Measurements from ENCODE around the gene GPR39.

The GPR39 gene

DNA sequence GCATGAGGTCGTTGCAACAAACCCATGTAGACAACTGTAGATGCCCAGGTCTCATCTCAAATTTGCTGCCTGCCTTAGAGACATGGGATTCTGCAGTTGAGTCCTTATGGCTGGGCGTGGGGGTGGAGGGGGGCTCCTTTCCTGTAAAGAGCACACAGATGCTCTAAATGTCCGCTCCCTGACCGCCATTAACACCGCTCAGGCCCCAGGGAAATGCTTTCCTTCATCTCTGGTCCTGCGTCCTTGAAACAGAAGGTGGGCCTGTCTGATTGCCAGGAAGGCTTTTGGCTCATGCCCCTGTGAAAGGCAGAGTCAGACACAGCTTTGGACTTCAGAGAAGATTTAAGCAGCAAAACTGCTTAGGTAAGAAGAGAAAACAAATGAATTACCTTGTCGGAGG, 25.7 kb downstream of the GPR39 start:
- DNase-seq (ENCODE audit: low read depth in 3 of 3) = no peak

DNA sequence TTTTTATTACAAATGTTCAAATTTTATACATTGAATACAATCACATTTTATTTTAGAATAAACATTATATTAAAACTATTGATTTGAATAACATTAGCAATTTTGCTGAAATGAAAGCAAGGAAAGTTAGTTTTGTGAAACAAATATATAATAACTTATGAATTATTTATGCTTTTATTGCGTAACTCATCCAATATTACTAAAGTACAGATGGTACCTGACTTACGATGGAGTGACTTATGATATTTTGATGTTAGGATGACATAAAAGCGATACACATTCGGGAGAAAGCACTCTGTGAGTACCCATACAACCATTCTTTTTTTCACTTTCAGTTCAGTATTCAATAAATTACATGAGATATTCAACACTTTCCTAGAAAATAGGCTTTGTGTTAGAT, 26.5 kb downstream of the GPR39 start:
- no peak for DNase-seq (ENCODE audit: low read depth in 3 of 3)

DNA sequence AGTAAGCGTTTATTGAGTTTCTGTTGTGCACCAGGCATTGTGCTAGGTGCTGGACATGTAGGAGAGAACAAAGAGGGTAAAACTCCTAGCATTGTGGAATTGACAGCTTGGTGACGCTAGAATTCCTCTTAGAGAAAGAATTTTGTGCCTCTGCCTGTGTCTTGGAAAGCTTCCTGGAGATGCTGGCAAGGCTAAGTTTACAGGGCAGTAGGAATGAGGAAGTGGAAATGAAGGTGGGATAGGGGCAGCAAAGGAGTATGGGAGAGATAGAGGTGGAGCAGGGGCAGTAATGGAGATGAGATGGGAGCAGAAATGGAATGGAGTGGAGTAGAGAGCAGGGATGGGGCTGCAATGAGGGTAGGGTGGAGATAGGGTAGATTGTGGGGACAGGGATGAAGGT, 29.8 kb downstream of the GPR39 start:
- no peak for DNase-seq (ENCODE audit: low read depth in 3 of 3)

DNA sequence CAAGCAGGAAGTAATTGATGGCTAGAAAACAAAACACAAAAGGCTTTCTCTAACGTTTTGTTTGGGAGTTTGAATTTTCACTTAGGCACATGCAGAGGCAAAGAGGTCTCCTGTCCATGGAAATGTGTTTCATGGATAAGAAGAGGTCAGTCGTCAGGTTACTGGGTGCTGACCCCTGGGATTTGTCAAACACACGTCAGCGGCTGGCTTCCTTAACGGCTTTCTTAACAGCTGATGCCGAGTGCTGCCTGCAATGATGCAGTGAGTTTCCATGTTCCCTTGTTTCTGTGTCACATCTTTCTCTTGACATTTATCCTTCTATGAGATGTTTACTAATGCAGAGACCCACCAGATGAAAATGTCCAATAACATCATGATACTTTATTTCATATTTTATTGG, 31.7 kb downstream of the GPR39 start:
- DNase-seq (ENCODE audit: low read depth in 3 of 3) = no peak

DNA sequence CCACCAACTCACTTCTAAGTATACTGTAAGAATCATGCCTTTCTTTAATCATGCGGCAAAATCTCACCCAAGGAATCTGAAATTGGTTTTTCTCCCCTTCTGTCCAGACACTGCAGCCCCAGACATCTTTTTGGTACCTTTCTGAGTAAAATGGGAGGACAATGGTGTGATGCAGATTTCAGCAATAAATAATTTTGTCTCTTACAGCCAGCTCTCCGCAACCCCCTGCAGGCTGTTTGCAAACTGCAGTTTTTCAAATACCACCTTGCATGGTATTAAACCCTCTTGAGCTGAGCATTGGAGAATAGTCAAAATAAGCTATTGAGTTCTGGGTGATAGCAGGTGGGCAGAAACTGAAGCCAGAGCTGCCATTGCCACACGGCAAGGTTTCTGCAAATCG, 32.2 kb downstream of the GPR39 start:
- no peak for DNase-seq (ENCODE audit: low read depth in 3 of 3)

DNA sequence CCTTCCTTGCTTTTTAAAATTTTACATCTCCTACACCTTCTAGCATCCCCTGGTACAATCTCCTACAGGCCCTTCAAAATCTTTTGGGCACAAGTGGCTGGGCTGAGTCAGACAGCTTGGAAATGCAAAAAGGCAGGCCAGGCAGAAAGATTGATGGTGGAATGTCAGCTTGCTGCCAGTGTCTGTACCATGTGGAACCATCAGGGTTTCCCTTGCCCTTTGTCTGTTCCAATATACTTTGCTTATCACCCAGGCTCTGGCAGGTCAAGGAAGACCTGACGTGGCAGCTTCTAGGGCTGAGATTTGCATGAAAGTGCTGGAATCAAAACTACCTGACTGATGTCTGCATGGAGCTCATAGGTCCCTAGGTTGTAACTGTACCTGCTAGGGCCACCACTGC, 33.3 kb downstream of the GPR39 start:
- DNase-seq (ENCODE audit: low read depth in 3 of 3) = no peak

DNA sequence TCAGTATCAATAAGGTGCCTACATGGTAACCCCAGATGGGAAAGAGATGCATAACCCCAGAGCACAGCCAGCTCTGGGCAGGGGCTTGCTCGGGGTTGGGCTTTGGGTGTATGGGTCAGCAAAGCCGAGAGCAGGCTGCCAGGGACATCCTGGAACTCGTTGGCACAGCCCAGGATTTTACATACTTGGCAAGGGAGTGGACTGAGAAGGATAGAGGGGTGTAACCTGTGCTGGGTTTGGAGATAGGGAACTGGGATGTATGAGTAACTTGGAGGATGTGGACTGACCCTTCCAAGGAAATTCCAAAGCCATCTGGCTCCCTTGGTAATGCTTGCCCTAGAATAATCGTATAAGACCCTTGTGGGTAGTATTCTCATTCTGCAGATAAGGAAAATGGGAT, 44.2 kb downstream of the GPR39 start:
- no peak for DNase-seq (ENCODE audit: low read depth in 3 of 3)

DNA sequence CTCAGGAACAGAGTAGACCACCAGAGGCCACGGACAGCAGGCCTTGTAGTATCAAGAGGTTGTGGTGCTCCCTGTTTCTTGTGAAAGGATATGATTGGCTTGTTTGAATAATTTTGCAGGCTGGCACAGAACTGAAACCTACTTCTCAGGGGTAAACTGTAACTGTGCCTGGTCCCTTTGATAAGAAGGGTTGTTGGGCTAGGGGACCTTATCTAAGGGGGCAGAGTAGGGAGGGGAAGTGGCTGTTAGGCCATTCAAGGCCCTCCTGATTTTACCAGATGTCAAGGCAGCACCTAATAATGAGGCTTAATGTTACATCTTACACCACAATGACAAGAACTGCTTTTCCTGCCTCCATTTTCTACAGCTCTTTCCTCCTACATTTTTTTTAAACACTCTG, 45.6 kb downstream of the GPR39 start:
- DNase-seq (ENCODE audit: low read depth in 3 of 3) = no peak

DNA sequence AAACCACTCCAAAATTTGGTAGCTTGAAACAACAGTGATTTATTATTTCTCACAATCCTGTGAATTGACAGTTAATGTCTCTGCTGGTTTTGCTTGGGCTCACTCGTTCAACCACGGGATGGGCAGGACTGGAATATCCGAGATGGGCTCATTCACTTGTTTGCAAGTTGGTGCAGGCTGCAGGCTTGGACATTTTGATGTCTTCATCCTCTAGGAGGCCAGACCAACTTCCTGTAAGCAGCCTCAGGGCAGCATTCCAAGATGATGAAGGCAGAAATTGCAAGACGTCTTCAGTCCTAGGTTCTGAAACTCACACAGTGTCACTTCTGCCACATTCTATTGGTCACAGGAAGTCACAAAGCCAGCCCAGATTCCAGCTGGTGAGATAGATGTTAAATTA, 47.1 kb downstream of the GPR39 start:
- no peak for DNase-seq (ENCODE audit: low read depth in 3 of 3)

DNA sequence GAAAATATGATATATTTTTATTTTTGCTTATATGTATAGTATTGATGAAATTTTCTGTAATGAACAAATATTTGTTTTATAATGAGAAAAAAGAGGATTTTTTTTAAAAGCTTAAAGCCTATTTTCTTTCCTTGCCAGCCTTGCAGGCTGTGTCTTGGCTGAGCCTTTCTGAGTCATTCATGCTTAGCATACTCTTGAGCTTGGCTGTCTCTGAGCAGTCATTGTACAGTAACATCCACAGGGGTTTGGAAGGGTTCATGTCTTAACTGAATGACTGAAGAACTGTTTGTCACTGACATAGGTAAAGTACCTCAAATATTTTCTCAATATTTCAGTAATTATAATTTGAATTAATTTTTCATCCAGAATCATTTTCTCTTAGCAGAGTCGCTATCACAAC, 49.3 kb downstream of the GPR39 start:
- DNase-seq (ENCODE audit: low read depth in 3 of 3) = no peak

DNA sequence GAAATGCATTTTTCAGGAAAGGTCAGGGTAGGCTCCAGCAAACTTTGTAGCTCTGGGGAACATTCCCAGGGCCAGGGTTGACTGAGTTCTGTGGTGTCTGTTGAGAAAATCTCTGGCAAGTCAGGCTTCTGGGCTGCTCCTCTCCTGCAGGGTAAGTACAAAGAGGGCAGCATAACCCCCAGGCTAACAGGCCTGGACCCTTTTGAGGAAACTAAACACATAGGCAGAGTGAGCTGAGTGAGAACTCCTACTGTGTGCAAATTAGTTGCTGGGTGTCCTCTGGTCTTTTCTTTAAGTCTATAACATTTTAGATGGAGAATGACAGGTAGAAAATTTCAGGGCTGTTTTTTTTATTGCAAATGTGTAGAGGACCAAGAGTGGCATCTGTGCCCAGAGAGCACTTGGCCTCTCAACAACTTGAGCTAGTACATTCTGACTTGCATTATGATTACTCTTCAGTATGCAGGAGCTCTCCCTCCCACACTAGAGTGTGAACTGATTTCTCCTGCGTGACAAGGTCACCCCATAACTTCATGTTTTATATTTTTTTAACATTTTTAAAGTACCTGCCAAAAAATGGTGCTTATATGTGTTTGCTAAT, 49.9 kb downstream of the GPR39 start:
- no peak for DNase-seq (ENCODE audit: low read depth in 3 of 3)

DNA sequence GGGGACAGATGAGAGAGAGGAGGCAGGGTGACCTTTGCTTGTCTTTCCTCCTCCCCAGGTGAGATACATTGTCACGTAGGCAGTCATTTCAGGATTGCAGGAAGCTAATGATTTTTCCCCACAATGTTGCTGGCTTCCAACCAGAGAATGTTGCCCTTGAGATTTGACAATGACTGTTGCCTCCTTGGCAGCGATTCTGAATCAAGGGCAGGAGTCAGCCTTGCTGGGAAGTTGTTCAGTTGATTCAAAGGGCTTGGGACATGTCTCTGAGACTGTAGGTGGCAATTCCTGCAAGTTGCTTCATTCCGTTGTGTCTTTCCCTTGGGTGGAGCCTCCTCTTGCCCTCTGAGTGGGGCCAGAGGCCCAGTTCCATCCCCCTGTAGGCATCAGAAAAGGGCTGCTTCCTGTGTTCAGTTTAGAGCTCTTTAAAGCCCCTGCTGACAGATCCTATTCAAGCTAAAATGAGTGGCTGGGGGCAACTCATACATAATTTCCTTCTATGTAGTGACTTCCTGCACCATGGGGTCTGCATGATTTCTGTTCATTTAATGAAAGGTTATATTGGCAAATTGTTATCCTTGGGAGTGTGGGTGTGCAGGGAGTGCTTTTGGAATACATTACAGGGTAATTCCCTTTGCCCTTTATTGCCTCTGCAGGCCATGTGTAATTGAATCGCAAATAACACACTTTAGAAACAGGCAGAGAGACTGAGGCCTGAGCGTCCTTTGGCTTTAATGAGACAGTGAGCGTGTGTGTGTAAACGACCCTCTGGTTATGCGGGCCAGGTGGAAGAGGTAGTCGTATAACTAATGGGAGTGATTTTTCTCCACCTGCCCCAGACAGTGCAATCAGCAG, 52.4 kb downstream of the GPR39 start:
- no peak for DNase-seq (ENCODE audit: low read depth in 3 of 3)

DNA sequence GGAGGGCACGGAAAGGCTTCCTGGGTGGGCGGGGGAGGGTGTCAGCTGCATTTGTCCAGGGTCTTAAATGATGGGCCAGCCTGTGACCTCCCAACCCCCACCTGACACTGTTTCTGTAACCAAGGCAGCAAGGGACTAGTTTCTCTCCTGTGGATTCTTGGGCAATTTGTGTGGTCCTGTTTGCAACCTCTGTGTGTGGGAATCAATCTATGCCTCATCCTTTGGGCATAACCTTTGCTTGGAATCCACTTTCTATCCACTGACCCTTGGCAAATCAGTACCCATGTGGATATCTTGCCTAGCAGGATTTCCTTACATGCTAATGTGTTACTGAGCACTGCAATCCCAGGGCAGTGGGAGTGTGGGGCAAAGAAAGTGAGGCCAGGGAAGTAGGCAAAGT, 54.1 kb downstream of the GPR39 start:
- DNase-seq (ENCODE audit: low read depth in 3 of 3) = no peak

DNA sequence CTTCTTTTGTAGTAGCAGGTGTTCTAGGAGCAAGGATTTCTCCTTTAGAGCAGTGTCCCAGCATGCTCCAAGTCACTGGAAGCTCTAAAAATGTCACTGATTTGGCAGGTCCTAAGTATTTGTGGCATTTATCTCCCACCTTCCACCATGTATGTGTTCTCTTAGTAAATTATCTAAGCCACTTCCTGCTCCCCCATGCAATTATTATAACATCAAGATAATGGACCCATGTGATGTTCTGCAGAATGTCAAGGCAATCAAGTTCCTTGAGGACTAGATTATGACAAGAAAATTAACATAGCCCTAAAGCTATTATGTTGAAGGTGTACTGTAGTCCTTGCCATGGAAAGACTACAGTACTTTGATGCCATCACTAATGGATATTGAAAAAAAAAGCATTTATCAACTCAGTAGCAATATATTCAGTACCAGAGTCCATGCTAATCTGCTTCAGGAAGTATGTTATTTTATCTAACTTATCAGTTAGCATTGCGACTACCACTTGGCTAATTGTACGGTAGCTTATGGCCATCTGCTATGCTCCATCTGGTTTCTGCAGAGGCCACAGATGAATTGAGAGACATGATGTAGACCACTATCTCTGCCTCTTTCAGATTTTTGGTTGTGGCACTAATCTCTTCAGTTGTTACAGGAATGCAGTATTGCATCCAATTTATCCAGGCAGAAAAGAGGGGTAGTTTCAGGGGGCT, 56.7 kb downstream of the GPR39 start:
- DNase-seq (ENCODE audit: low read depth in 3 of 3) = no peak

DNA sequence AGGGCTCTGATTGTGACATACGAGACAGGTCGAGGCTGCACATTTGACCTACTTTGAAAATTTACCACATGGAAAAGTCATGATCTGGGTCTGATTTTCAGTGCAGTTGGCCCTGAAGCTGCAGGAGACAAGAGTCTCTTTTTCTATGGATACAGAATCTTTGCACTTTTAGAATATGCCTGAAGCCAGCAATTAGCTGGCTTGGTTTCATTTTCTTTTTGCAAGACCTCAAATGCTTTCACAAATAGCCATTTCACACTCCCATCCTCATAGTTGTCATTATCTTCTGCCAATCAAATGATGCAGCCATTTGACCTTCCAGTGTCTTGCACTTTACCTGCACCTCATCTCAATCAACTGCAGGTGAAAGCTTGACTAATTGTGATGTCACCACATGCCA, 59.0 kb downstream of the GPR39 start:
- no peak for DNase-seq (ENCODE audit: low read depth in 3 of 3)

DNA sequence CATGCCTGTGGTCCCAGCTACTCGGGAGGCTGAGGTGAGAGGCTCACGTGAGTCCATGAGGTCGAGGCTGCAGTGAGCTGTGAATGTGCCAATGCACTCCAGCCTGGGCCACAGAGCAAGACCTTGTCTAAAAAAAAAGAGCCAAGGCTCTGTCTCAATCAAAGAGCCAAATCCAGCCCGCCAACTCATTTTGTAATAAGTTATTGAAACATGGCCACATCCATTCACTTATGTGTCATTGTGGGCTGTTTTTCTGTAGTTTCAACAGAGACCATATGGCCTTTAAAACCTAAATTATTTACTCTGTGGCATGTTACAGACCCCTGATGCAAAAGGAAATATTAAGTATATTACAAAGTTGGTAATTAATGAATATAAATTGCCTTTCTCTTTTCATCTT, 60.8 kb downstream of the GPR39 start:
- DNase-seq (ENCODE audit: low read depth in 3 of 3) = no peak

DNA sequence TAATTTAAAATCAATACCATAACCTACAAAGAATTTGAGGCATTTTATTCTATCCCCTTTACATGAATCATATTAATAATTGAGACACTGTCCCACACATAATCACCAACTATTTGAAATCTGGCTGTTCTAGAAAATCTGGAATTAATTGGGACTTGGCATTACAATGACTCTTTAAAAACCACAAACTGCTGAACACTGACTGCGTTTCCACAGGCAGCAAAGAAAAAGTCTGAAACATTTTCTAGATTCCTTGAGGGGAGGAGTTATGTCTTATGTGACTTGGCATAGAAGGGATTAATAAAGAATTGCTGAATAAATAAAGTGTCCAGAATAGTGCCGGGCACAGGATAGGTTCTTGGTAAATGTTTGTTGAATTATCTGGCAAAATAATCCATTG, 61.4 kb downstream of the GPR39 start:
- DNase-seq (ENCODE audit: low read depth in 3 of 3) = no peak

DNA sequence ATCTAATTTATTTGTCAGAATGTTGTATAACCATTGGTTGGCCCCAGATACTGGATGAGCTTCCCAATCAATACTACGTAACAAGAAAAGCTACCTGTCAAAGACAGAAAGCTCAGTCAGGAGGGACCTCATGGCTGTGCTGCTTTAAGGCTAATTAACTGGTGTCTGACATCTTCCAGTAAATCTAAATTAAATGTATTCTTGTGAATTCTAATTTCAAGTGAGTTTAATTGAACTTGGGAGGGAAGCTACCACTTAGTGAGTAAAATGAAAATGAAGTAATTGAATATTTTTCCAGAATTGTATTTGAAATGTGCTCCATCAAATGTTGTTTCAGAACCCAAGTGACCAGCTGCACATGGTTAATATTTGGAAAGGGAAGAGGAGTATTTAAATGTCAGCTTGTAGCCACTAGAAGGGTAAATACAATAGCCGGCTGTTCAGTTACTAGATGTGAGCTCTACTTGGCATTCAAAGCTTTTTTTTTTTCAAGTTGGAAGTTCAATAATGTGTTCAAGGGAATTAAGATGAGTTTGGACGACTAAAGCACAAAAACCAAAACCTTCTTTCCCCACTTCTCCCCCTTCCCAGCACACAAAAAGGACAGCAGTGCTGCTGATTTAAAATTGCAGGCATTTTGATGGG, 62.0 kb downstream of the GPR39 start:
- no peak for DNase-seq (ENCODE audit: low read depth in 3 of 3)

DNA sequence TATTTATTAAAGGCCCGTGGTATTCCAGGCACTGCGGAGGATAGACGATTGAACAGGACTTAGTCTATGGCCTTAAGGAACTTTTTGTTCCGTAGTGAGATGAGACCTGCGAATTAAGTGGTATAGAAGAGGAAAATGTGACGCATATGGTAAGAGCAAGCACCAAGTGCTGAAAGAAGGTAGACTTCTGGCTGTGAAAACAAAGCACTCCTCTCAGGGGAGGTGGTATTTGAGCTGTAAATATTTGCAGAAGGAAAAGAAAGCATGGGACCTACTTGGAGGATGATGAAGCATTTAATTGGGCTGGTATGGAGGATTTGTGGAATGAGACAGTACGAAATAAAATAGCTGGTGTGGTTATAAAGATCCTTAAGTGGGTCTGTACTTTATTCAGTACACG, 62.5 kb downstream of the GPR39 start:
- DNase-seq (ENCODE audit: low read depth in 3 of 3) = no peak

DNA sequence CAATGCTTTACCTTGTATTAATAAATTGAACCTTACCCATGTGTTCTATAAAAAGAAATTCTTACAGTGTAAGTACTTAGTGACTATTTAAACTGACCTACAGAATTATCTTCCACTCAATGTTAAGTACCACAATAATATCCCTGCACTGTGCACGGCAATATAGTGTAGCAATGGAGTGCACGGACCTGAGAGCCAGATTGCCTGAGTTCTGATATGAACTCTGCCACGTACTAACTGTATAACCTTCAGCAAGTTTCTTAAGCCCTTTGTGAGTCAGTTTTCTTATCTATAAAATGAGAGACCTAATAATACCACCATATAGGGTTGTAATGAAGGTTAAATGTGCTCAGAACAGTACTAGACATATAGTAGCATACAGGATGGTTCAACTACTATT, 66.2 kb downstream of the GPR39 start:
- DNase-seq (ENCODE audit: low read depth in 3 of 3) = no peak

DNA sequence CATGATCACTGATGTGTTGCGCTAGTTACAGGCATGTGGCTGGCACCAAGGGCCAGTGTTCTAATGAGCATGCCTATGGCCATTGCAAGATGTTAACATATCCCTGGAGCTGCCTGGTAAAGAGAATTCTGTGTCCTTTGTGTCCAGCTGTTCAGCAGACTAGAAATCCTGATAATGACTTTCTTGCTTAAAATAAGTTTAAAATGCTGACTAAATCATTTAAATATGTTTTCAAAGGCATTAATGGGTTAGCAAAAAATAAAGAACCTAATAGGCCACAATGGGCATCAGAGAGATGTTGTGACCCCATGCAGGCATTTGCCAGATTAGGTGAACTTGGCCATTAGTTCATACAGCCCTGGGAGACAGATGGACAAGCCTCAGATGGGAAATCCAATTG, 67.5 kb downstream of the GPR39 start:
- no peak for DNase-seq (ENCODE audit: low read depth in 3 of 3)

DNA sequence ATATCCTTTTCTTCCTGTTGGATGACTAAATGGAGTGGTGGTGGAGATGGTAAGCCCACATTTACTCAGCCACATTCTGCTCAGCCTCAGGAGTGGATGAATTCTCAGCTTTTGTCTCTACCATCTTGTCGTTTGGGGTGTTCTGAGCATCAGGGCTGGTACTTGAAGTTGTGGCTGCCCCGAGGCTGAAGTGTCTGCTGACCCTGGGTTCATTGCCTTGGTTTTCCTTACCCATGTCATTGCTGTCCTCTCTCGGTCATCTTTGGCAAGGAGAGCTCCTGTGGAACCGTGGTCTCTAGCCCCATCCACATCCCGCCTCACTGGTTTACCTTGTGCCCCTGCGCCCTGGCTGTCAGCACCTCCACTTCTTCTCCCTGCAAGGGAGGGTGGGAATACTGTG, 71.9 kb downstream of the GPR39 start:
- no peak for DNase-seq (ENCODE audit: low read depth in 3 of 3)

DNA sequence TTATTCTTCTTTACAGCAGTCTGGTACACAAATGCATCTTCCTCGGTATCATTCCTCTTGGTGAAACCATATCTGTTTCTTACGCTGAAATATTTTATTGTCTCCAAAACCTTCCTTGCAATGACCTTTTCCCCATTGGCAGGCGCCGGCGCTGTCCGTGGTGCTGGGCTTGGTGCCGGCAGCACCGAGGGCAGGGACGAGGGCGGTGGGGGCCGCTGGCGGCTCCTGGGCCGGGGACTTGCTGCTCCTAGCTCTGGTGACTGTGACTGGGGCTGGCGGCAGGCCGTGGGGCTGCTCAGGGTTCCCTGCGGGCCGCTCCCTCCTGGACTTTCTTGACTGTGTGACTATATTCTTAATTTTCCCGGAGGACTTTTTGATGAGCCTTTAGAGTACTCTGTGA, 72.5 kb downstream of the GPR39 start:
- DNase-seq (ENCODE audit: low read depth in 3 of 3) = no peak
